Esophagus muscularis mucosa (tissue), 4 donors: Measurements from ENCODE around the gene MYRF. TPM values are rescaled to one million over a fixed set of nuclear protein-coding genes. Genes with fewer than 3 reads are reported as not detected.

Experiments used
- DNase-seq: peaks from one replicate; pipeline ENCODE4 v3.0.0-alpha.2; 2017; ENCODE audit errors: extremely low spot score
- H3K27ac ChIP-seq, 4 donors: fragments of 200-600 bp; sonication (generic); replicated peaks in 1 of 4; 1 replicate in 3 of 4; 2 replicates in 1 of 4; pipeline ENCODE4 v1.5.1; 2016 to 2019; ENCODE audit warnings: mild to moderate bottlenecking in 1 of 4
- H3K27me3 ChIP-seq, 4 donors: fragments of 200-600 bp; sonication (generic); one replicate each; pipeline versions ENCODE4 v1.5.1 to v1.6.0; 2016 to 2019
- H3K36me3 ChIP-seq, 4 donors: fragments of 200-600 bp; sonication (generic); one replicate each; pipeline ENCODE4 v1.5.1; 2016 to 2019
- H3K4me1 ChIP-seq, 4 donors: fragments of 200-600 bp; sonication (generic); one replicate each; pipeline ENCODE4 v1.5.1; 2016 to 2019
- H3K4me3 ChIP-seq, 4 donors: fragments of 200-600 bp; sonication (generic); 1 replicate in 2 of 4; 2 replicates in 2 of 4; pipeline ENCODE4 v1.5.1; 2016 to 2019; ENCODE audit warnings: mild to moderate bottlenecking in 4 of 4, moderate library complexity in 1 of 4
- H3K9me3 ChIP-seq, 4 donors: fragments of 200-600 bp; sonication (generic); 1 replicate in 3 of 4; 2 replicates in 1 of 4; pipeline ENCODE4 v1.5.1; 2016 to 2019
- EP300 ChIP-seq: sonication (generic); formaldehyde crosslinking; IDR thresholded peaks from one replicate; pipeline ENCODE4 v1.6.1; 2017; ENCODE audit warnings: antibody characterized with exemption
- POLR2A ChIP-seq: fragments of 450-650 bp; IDR thresholded peaks from one replicate; pipeline ENCODE4 v1.6.1; 2017; ENCODE audit warnings: antibody characterized with exemption, moderate library complexity, mild to moderate bottlenecking, low read depth
- POLR2AphosphoS5 ChIP-seq, 2 donors: sonication (generic); formaldehyde crosslinking; IDR thresholded peaks; one replicate each; pipeline ENCODE4 v1.6.1; 2017; ENCODE audit warnings: antibody characterized with exemption in 2 of 2
- WGBS: methylation state at CpG from one replicate; pipeline ENCODE4 v1.1.5; 2018; 5-methylcytosine and 5-hydroxymethylcytosine counted together
- intact Hi-C: fragments of 100-400 bp; cut with DNase I; formaldehyde crosslinking; loops from one replicate; pipeline ENCODE4 v1.15.1; 2023
- total RNA-seq, 4 donors: library from RNA; depleted of rRNA; stranded (reverse); fragments of >200 nt; gene quantifications; one replicate each; pipeline versions ENCODE4 v1.1.0 to v1.2.1, GENCODE V29; 2016
- TF ChIP-seq, protein P1 (sequence below), 3 experiments: fragments of 200-600 bp in 2 of 3; fragments of 450-650 bp in 1 of 3; sonication (generic) in 2 of 3; IDR thresholded peaks; one replicate each; pipeline ENCODE4 v1.5.1; 2017 to 2019; ENCODE audit warnings: antibody characterized with exemption in 3 of 3, mild to moderate bottlenecking in 2 of 3, moderate library complexity in 1 of 3

Gene MYRF
- total RNA-seq, 4 donors from 2014 or later: under 0.01 to 0.71 (median 0.40) TPM

DNA sequence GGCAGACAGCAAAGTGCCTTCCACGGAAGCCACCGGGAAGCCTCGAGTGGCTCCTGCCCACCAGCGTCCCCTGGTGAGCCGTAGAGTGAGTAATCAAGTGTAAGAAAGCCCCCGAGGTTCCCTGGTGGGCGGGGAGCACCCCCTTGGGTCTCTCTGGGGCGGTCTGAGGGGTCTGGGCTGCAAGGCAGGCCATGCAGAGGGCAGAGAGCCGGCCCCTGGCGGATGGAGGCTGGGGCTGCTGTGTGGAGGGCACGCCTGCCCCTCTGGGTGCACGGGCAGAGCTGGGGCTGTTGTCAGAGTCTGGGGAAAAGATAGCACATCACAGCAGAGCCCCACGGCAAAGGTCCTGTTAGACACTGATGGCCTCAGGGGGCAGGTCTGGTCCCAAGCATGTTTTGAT lies 25.7 kb upstream of the MYRF start:
- no peak for DNase-seq
- intact Hi-C loops: no loop called here
- no peak overlapping the region for H3K27ac ChIP-seq
- TF ChIP-seq POLR2A (no peak), EP300 (no peak), POLR2AphosphoS5 (IDR thresholded peaks at IDR 0.05) (no peak)
- TF ChIP-seq, protein P1, sequence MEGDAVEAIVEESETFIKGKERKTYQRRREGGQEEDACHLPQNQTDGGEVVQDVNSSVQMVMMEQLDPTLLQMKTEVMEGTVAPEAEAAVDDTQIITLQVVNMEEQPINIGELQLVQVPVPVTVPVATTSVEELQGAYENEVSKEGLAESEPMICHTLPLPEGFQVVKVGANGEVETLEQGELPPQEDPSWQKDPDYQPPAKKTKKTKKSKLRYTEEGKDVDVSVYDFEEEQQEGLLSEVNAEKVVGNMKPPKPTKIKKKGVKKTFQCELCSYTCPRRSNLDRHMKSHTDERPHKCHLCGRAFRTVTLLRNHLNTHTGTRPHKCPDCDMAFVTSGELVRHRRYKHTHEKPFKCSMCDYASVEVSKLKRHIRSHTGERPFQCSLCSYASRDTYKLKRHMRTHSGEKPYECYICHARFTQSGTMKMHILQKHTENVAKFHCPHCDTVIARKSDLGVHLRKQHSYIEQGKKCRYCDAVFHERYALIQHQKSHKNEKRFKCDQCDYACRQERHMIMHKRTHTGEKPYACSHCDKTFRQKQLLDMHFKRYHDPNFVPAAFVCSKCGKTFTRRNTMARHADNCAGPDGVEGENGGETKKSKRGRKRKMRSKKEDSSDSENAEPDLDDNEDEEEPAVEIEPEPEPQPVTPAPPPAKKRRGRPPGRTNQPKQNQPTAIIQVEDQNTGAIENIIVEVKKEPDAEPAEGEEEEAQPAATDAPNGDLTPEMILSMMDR (IDR thresholded peaks at IDR 0.05): no peak
- no peaks in the 10 kb centered on the region for H3K9me3 ChIP-seq
- H3K36me3 ChIP-seq: peaks cover 0 to 70% (median 30%) of the 10 kb centered on the region in 4 donors
- no peak overlapping the region for H3K4me3 ChIP-seq
- peaks cover 0 to 39% (median 21%) of the 10 kb centered on the region in 4 donors for H3K4me1 ChIP-seq
- no peaks in the 10 kb centered on the region for H3K27me3 ChIP-seq
- 88% methylated on average over 5 of the region's 13 CpGs for WGBS

DNA sequence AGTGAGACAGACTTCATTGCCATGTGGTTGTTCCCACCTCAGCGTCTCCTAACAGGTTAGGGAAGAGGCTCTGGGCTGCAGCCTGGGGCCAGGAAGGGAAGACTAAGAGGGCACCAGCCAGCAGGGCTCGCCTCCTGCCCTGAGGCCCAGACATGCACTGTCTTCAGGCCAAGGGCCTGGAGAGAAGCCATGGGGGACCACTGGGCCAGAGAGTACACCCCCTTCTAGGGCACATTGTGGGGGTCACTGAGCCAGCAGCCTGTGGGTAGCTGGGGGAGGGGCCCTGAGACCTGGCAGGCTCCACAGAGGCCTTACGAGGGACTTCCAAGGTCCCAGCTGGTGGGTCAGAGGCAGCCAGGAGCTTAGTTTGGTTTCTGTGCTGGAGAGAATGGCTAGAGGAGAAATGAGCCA lies 25.0 kb upstream of the MYRF start:
- no peaks in the 10 kb centered on the region for H3K9me3 ChIP-seq
- peak overlapping the region in 1 of 4 donors; percentile 59 for H3K27ac ChIP-seq
- DNase-seq: no peak
- H3K4me1 ChIP-seq: peaks cover 0 to 46% (median 27%) of the 10 kb centered on the region in 4 donors
- no CpG with 5 or more reads among the region's 3 CpGs for WGBS
- H3K4me3 ChIP-seq: no peak overlapping the region
- no peak for TF ChIP-seq EP300
- no peak for TF ChIP-seq POLR2A
- TF ChIP-seq, protein P1 (IDR thresholded peaks at IDR 0.05): no peak
- TF ChIP-seq POLR2AphosphoS5 (IDR thresholded peaks at IDR 0.05): no peak
- H3K36me3 ChIP-seq: peaks cover 0 to 70% (median 30%) of the 10 kb centered on the region in 4 donors
- no peaks in the 10 kb centered on the region for H3K27me3 ChIP-seq
- intact Hi-C loops: no loop called here

DNA sequence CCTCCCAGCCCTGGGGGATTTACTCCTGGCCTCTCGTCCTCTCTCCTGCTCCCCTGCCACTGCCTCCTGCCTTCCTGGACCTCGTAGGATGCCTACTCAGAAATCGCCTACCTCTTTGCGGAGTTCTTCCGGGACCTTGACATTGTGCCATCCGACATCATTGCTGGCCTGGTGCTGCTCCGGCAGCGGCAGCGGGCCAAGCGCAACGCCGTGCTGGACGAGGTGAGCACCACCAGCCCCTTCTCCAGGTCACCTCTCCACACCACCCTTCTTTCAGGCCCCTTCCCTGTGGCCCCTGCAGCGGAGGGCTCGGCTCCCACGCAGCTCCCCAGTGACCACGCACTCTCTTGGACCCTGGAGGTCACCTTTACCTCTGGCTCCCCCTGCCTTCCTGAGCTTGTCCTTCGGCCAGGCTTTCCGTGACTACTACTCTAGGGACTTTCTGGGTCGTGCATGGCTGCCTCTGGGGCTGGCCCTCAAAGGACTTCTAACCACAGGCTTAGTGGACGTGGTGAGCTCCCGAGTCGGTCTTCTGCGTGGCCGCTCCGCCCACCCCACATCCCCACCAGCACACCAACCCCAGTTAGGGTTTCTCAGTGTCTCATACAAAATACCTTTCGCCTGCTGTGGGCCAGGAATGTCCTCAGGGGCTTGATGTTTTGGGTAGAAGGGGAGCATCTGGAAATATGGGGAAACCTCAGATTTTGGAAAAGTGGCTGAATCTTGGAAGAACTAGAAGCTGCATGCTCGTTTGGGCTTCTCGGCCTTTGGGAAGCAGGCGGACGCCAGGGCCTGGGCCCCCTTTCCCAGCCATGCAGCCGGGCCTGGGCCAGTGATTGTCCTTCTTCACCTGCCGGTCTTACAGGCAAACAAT lies 24.1 kb upstream of the MYRF start:
- WGBS: 89% methylated on average over 30 of the region's 33 CpGs
- Histone ChIP-seq H3K27me3 (no peaks in the 10 kb centered on the region), H3K4me3 (no peak overlapping the region), H3K36me3 (peaks cover 0 to 62% (median 26%) of the 10 kb centered on the region in 4 donors), H3K4me1 (peaks cover 0 to 55% (median 36%) of the 10 kb centered on the region in 4 donors), H3K27ac (peak overlapping the region in 1 of 4 donors; percentile 59), H3K9me3 (no peaks in the 10 kb centered on the region)
- TF ChIP-seq, protein P1 (IDR thresholded peaks at IDR 0.05): no peak
- TF ChIP-seq EP300: no peak
- TF ChIP-seq POLR2AphosphoS5 (IDR thresholded peaks at IDR 0.05): no peak
- TF ChIP-seq POLR2A: no peak
- DNase-seq: no peak
- intact Hi-C loops: no loop called here

DNA sequence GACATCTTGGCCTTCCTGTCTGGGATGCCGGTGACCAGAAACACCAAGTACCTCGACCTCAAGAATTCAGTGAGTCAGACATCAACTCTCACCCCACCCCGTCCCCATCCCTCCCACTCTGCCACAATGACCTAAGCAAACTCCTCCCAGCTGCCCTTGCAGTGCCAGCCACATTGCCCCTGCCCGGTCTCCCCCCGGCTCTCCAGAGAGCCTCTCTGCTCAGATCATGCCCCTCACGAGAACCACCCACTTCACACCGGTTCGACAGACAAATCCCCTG lies 23.6 kb upstream of the MYRF start:
- Histone ChIP-seq H3K27ac (peak overlapping the region in 2 of 4 donors; percentile 44 to 59), H3K9me3 (no peaks in the 10 kb centered on the region), H3K4me3 (no peak overlapping the region), H3K36me3 (peaks cover 0 to 56% (median 22%) of the 10 kb centered on the region in 4 donors), H3K4me1 (peaks cover 0 to 57% (median 41%) of the 10 kb centered on the region in 4 donors), H3K27me3 (no peaks in the 10 kb centered on the region)
- TF ChIP-seq POLR2A (no peak), POLR2AphosphoS5 (IDR thresholded peaks at IDR 0.05) (no peak), EP300 (no peak)
- TF ChIP-seq, protein P1 (IDR thresholded peaks at IDR 0.05): no peak
- WGBS: 81% methylated on average over 8 of the region's 8 CpGs
- no peak for DNase-seq
- intact Hi-C loops: no loop called here
